SW 1271 (cell line): ENCODE results near the gene C4orf46.
"Not testable (repeated sequence)": the region's sequence is repeated elsewhere in the genome, so short reads cannot be mapped to it uniquely, and the experiment has no call there.

Experiments used
- DNase-seq, 2 experiments: peaks; one replicate each; lab custom pipeline; 2025; lab: John Stamatoyannopoulos, UW

The C4orf46 gene

GRCh38 chr4:158671665-158671914 is at the start of gene C4orf46:
Gene C4orf46 (minus strand): TSS chr4:158671887. CDS start chr4:158671801, 86 bp downstream.
- no peak for DNase-seq

GRCh38 chr4:158715802-158716201 is 44.1 kb upstream of the C4orf46 start:
- no peak for DNase-seq

GRCh38 chr4:158714937-158715336 is 43.2 kb upstream of the C4orf46 start:
- DNase-seq, result no peak

GRCh38 chr4:158712622-158713021 is 40.9 kb upstream of the C4orf46 start:
- DNase-seq, result not testable (repeated sequence)

GRCh38 chr4:158710814-158711213 is 39.1 kb upstream of the C4orf46 start:
- DNase-seq, result peak; percentile 1 to 5

- DNase-seq, result no peak
These were observed 32.6 kb upstream of the C4orf46 start for GRCh38 chr4:158704274-158704673.

- DNase-seq, result no peak
These were observed 17.1 kb upstream of the C4orf46 start for GRCh38 chr4:158688813-158689212.

GRCh38 chr4:158682066-158682465 is 10.4 kb upstream of the C4orf46 start:
- no peak for DNase-seq

- DNase-seq, result no peak
These were observed 9.9 kb upstream of the C4orf46 start for GRCh38 chr4:158681629-158682028.

- DNase-seq, result no peak
These were observed 7.1 kb upstream of the C4orf46 start for GRCh38 chr4:158678767-158679166.

GRCh38 chr4:158676076-158676475 is 4.4 kb upstream of the C4orf46 start:
- DNase-seq, result no peak

GRCh38 chr4:158673633-158674032 is 1.9 kb upstream of the C4orf46 start:
- no peak for DNase-seq

- DNase-seq, result peak; percentile 95 to 96
These were observed 474 bp upstream of the C4orf46 start, which contains the start of gene ETFDH for GRCh38 chr4:158671915-158672806. Gene ETFDH (plus strand): TSS chr4:158672296. CDS start chr4:158672457, 161 bp downstream.

GRCh38 chr4:158670975-158671664 is 567 bp downstream of the C4orf46 start:
- DNase-seq, result peak in 1 of 2 experiments; percentile 37

- DNase-seq, result no peak
These were observed 2.4 kb downstream of the C4orf46 start for GRCh38 chr4:158669310-158669709.

- DNase-seq, result peak in 1 of 2 experiments; percentile 39
These were observed 4.0 kb downstream of the C4orf46 start for GRCh38 chr4:158667651-158668198.

- DNase-seq, result no peak
These were observed 4.8 kb downstream of the C4orf46 start for GRCh38 chr4:158666892-158667291.

GRCh38 chr4:158664806-158665205 is 6.9 kb downstream of the C4orf46 start:
- no peak for DNase-seq

GRCh38 chr4:158663707-158664625 is 7.7 kb downstream of the C4orf46 start:
- DNase-seq, result not testable (repeated sequence)

GRCh38 chr4:158663255-158663654 is 8.4 kb downstream of the C4orf46 start:
- DNase-seq, result not testable (repeated sequence)

GRCh38 chr4:158657291-158657690 is 14.4 kb downstream of the C4orf46 start:
- no peak for DNase-seq

- DNase-seq, result no peak
These were observed 15.2 kb downstream of the C4orf46 start for GRCh38 chr4:158656439-158656838.
